ENCODE results near the gene NPSR1.

NPSR1 gene

GRCh38 chr7:34747867-34748727 lies 90.1 kb downstream of the NPSR1 start:
- no peak overlapping the region for H3K4me3 ChIP-seq (ENCODE audit: low read depth, low read length)
- H3K27me3 ChIP-seq (replicated peaks), result no peaks in the 10 kb centered on the region
- no peak overlapping the region for H3K27ac ChIP-seq
- in situ Hi-C loops (cut with HindIII; ENCODE audit: low pct_ligation_motif_present, low sequenced_read_pairs), result no loop called here
- H3K36me3 ChIP-seq (replicated peaks), result no peaks in the 10 kb centered on the region
- peak; percentile 64 for DNase-seq
- no peak for TF ChIP-seq CTCF (IDR thresholded peaks at IDR 0.05; ENCODE audit: low read depth, low read length, missing control alignments)

GRCh38 chr7:34748728-34749089 lies 90.7 kb downstream of the NPSR1 start:
- DNase-seq, result no peak
- Histone ChIP-seq H3K27me3 (replicated peaks) (no peaks in the 10 kb centered on the region), H3K27ac (no peak overlapping the region), H3K36me3 (replicated peaks) (no peaks in the 10 kb centered on the region), H3K4me3 (ENCODE audit: low read depth, low read length) (no peak overlapping the region)
- in situ Hi-C loops (cut with HindIII; ENCODE audit: low pct_ligation_motif_present, low sequenced_read_pairs), result no loop called here
- no peak for TF ChIP-seq CTCF (IDR thresholded peaks at IDR 0.05; ENCODE audit: low read depth, low read length, missing control alignments)

GRCh38 chr7:34749446-34749845 lies 91.4 kb downstream of the NPSR1 start:
- Histone ChIP-seq H3K4me3 (ENCODE audit: low read depth, low read length) (no peak overlapping the region), H3K27ac (no peak overlapping the region), H3K36me3 (replicated peaks) (no peaks in the 10 kb centered on the region), H3K27me3 (replicated peaks) (no peaks in the 10 kb centered on the region)
- in situ Hi-C loops (cut with HindIII; ENCODE audit: low pct_ligation_motif_present, low sequenced_read_pairs), result no loop called here
- DNase-seq, result no peak
- TF ChIP-seq CTCF (IDR thresholded peaks at IDR 0.05; ENCODE audit: low read depth, low read length, missing control alignments), result no peak

DNA sequence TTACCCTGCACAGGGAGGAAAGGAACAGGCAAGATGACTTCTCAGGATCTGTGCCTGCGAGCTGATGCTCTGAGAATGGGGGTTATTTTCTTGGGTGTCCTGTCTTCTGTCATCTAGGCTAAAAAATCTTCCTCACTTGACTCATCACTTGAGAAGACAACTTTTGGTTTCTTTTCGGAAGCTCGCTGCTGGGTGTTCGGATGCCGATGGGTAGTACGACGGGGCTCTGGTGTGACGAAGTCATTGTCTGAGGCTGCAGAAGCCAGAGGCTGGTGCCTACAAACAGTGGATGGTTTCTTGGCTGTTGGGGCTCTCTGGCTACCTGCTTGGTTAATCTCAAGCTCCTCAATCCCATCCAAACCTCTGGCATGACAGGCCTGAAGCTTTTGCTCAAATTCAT lies 92.2 kb downstream of the NPSR1 start:
- in situ Hi-C loops (cut with HindIII; ENCODE audit: low pct_ligation_motif_present, low sequenced_read_pairs), result no loop called here
- Histone ChIP-seq H3K27ac (no peak overlapping the region), H3K27me3 (replicated peaks) (no peaks in the 10 kb centered on the region), H3K4me3 (ENCODE audit: low read depth, low read length) (no peak overlapping the region), H3K36me3 (replicated peaks) (no peaks in the 10 kb centered on the region)
- TF ChIP-seq CTCF (IDR thresholded peaks at IDR 0.05; ENCODE audit: low read depth, low read length, missing control alignments), result no peak
- DNase-seq, result no peak

DNA sequence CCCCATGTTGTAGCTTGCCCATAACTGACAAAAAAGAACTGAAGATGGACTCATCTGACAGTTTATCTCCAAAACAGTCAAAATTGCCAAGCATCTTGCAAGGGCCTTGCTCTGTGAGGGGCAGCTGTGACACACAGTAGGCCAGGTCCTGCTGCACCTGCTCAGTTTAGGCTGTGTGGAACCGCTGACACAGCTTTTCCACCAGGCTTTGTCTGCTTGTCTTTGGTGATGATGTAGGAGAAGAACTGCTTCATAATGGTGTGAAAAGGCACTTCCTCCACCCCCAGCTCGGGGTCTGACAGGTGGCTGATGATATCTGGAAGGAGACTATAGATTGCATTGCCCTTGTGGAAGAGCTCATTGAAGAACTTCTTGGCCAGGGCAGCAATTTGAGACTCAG lies 92.6 kb downstream of the NPSR1 start:
- no peak for TF ChIP-seq CTCF (IDR thresholded peaks at IDR 0.05; ENCODE audit: low read depth, low read length, missing control alignments)
- H3K27me3 ChIP-seq (replicated peaks), result no peaks in the 10 kb centered on the region
- DNase-seq, result no peak
- H3K27ac ChIP-seq, result no peak overlapping the region
- H3K4me3 ChIP-seq (ENCODE audit: low read depth, low read length), result no peak overlapping the region
- no peaks in the 10 kb centered on the region for H3K36me3 ChIP-seq (replicated peaks)
- in situ Hi-C loops (cut with HindIII; ENCODE audit: low pct_ligation_motif_present, low sequenced_read_pairs), result no loop called here

Data from brain microvascular endothelial cell (primary cell).